MG63 (cell line): Measurements from ENCODE around the gene KCNJ16. TPM values are rescaled to one million over a fixed set of nuclear protein-coding genes. Genes with fewer than 3 reads are reported as not detected.

Source experiments
- DNase-seq: peaks from one replicate; pipeline ENCODE4 v3.0.0-alpha.2; 2020
- H3K27me3 ChIP-seq: fragments of 250-450 bp; sonication (Bioruptor Pico); 2 replicates; pipeline ENCODE4 v1.5.1; 2020; ENCODE audit warnings: mild to moderate bottlenecking, moderate library complexity
- H3K36me3 ChIP-seq: fragments of 250-450 bp; sonication (Bioruptor Pico); 2 replicates; pipeline ENCODE4 v1.5.1; 2020; ENCODE audit warnings: mild to moderate bottlenecking, moderate library complexity
- H3K4me3 ChIP-seq: fragments of 250-450 bp; sonication (Bioruptor Pico); 2 replicates; pipeline ENCODE4 v1.5.1; 2020; ENCODE audit warnings: mild to moderate bottlenecking, moderate library complexity
- H3K9me3 ChIP-seq: fragments of 250-450 bp; sonication (Bioruptor Pico); 2 replicates; pipeline ENCODE4 v1.5.1; 2020; ENCODE audit warnings: mild to moderate bottlenecking, moderate library complexity
- total RNA-seq: library from RNA; depleted of rRNA; stranded (reverse); fragments of >200 nt; shearing (Covaris generic); gene quantifications from 2 replicates; pipeline ENCODE4 v1.2.3, GENCODE V29; 2014; ENCODE audit warnings: low replicate concordance

KCNJ16 gene
- total RNA-seq, 1 experiment from 2014 or later: not detected

DNA sequence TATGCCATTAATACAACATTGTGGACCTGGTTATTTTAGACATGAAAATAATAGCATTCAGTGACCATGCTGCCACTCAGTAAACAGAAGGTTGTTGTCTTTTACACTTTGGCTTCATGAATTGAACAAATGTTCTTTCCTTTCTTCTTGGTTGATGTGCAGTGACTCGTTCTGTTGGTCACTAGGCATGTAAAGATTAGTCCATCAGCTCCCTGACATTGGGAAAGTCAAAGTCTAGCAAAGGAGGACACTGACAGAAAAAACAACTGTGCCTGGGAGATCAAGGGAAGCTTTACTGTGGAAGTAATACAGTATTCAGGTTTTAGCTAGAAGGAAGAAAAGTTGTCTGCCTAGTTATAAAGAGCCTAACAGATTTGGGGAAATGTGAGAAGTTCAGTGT, 6.9 kb downstream of the KCNJ16 start:
- Histone ChIP-seq H3K4me3 (no peak overlapping the region), H3K27me3 (no peaks in the 10 kb centered on the region)

DNA sequence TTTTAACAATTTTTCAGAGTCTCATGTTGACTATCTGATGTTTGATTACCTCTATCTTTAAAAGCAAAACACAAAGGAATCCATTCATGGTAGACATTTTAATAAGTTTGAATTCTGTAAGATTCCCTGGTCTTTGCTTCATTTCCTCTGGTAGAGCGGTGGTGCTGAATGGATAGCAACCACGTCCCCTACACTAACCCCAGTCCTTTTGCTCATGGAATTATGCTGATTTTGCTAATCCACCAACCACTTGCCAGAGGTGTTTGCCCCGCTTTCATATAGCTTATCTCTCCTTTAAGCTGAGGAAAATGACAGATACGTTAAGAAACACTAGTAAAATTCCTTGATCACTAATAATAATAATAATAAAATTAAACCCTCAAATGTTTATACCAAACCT, 9.5 kb downstream of the KCNJ16 start:
- no peak for DNase-seq
- Histone ChIP-seq H3K36me3 (no peaks in the 10 kb centered on the region), H3K4me3 (no peak overlapping the region), H3K27me3 (no peaks in the 10 kb centered on the region), H3K9me3 (no peaks in the 10 kb centered on the region)

More for the DNA sequence above, 6.9 kb downstream of the KCNJ16 start:
- no peaks in the 10 kb centered on the region for H3K36me3 ChIP-seq
- H3K9me3 ChIP-seq: no peaks in the 10 kb centered on the region
- no peak for DNase-seq

GRCh38 chr17:70086516-70086915, 11.5 kb downstream of the KCNJ16 start:
- no peaks in the 10 kb centered on the region; the same call in 1 of the 2 replicates for H3K9me3 ChIP-seq
- no peaks in the 10 kb centered on the region for H3K36me3 ChIP-seq
- H3K4me3 ChIP-seq: no peak overlapping the region
- no peaks in the 10 kb centered on the region for H3K27me3 ChIP-seq
- DNase-seq: no peak

GRCh38 chr17:70089513-70090148, 14.6 kb downstream of the KCNJ16 start:
- DNase-seq: no peak
- Histone ChIP-seq H3K4me3 (no peak overlapping the region), H3K27me3 (no peaks in the 10 kb centered on the region), H3K36me3 (no peaks in the 10 kb centered on the region), H3K9me3 (no peaks in the 10 kb centered on the region; the same call in 1 of the 2 replicates)

DNA sequence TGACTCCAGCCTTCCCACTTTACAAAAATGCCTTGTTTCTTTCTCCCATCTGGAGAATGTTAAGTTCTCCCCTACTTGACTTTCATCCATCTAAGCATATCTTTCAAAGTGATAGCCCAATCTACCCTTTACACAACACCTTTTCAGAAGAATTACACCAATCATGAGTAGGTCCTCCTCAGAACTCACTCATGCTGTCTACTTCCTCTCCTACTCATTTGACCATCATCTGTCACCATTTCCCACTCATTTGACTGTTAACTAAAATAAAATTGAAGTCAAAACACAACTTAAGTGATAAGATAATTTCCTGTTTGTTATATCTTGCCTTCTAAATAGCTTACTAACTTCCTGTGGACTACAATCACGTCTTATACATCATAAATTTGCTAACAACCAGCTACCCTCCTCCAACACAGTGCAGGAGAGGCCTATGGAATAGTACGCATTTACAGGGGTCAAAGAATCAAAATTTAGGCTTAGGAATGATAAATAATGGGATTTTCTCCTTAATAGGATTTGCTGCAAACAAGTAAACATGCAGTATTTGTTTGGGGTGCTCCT, 16.1 kb downstream of the KCNJ16 start:
- no peak overlapping the region for H3K4me3 ChIP-seq
- no peaks in the 10 kb centered on the region for H3K36me3 ChIP-seq
- DNase-seq: no peak
- no peaks in the 10 kb centered on the region; the same call in 1 of the 2 replicates for H3K9me3 ChIP-seq
- no peaks in the 10 kb centered on the region for H3K27me3 ChIP-seq

- no peak for DNase-seq
- H3K9me3 ChIP-seq: no peaks in the 10 kb centered on the region; the same call in 1 of the 2 replicates
- no peaks in the 10 kb centered on the region for H3K36me3 ChIP-seq
- H3K27me3 ChIP-seq: no peaks in the 10 kb centered on the region
- no peak overlapping the region for H3K4me3 ChIP-seq
These were observed 16.7 kb downstream of the KCNJ16 start for GRCh38 chr17:70091696-70092095.

- DNase-seq: no peak
- no peaks in the 10 kb centered on the region for H3K36me3 ChIP-seq
- H3K4me3 ChIP-seq: no peak overlapping the region
These were observed 18.1 kb downstream of the KCNJ16 start for GRCh38 chr17:70093163-70093562.

GRCh38 chr17:70095455-70095854, 20.4 kb downstream of the KCNJ16 start:
- Histone ChIP-seq H3K4me3 (no peak overlapping the region), H3K27me3 (no peaks in the 10 kb centered on the region), H3K36me3 (no peaks in the 10 kb centered on the region), H3K9me3 (no peaks in the 10 kb centered on the region; the same call in none of the 2 replicates)
- DNase-seq: no peak

More at GRCh38 chr17:70093163-70093562, 18.1 kb downstream of the KCNJ16 start:
- Histone ChIP-seq H3K9me3 (no peaks in the 10 kb centered on the region; the same call in 1 of the 2 replicates), H3K27me3 (no peaks in the 10 kb centered on the region)

GRCh38 chr17:70096861-70097260, 21.8 kb downstream of the KCNJ16 start:
- H3K4me3 ChIP-seq: no peak overlapping the region
- DNase-seq: no peak
- H3K36me3 ChIP-seq: no peaks in the 10 kb centered on the region
- H3K9me3 ChIP-seq: no peaks in the 10 kb centered on the region; the same call in 1 of the 2 replicates
- H3K27me3 ChIP-seq: no peaks in the 10 kb centered on the region

GRCh38 chr17:70098030-70098429, 23.0 kb downstream of the KCNJ16 start:
- H3K4me3 ChIP-seq: no peak overlapping the region
- no peaks in the 10 kb centered on the region for H3K27me3 ChIP-seq
- no peaks in the 10 kb centered on the region for H3K36me3 ChIP-seq
- no peak for DNase-seq
- H3K9me3 ChIP-seq: no peaks in the 10 kb centered on the region; the same call in 1 of the 2 replicates

GRCh38 chr17:70099294-70099693, 24.3 kb downstream of the KCNJ16 start:
- H3K4me3 ChIP-seq: no peak overlapping the region
- H3K9me3 ChIP-seq: peaks cover 2% of the 10 kb centered on the region
- DNase-seq: no peak
- no peaks in the 10 kb centered on the region for H3K27me3 ChIP-seq
- no peaks in the 10 kb centered on the region for H3K36me3 ChIP-seq

DNA sequence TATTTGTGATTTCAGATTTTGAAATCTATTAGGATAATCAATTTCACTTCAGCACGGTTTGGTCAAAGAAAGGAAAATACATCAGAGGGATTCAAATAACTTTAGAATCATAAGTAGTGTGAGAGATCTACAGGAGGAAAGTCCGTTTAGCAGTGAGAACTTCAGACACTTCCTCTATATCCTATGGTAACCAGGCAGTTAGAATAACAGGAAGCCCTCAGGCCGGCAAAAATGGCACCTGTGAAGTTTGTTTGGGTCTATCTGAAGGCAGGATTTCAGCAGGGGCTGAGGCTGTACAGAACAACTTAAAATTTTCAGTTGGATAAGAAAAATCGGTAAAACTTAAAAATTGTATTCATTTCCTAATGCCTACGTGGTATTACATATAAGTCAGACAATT, 24.9 kb downstream of the KCNJ16 start:
- peaks cover 2% of the 10 kb centered on the region for H3K9me3 ChIP-seq
- no peaks in the 10 kb centered on the region for H3K27me3 ChIP-seq
- H3K36me3 ChIP-seq: no peaks in the 10 kb centered on the region
- no peak overlapping the region for H3K4me3 ChIP-seq
- DNase-seq: no peak

GRCh38 chr17:70100983-70101382, 26.0 kb downstream of the KCNJ16 start:
- H3K4me3 ChIP-seq: no peak overlapping the region
- H3K27me3 ChIP-seq: no peaks in the 10 kb centered on the region
- no peak for DNase-seq
- H3K36me3 ChIP-seq: no peaks in the 10 kb centered on the region
- H3K9me3 ChIP-seq: peaks cover 5% of the 10 kb centered on the region

- Histone ChIP-seq H3K4me3 (no peak overlapping the region), H3K9me3 (peaks cover 5% of the 10 kb centered on the region), H3K36me3 (no peaks in the 10 kb centered on the region), H3K27me3 (no peaks in the 10 kb centered on the region)
- DNase-seq: no peak
These were observed 27.5 kb downstream of the KCNJ16 start for GRCh38 chr17:70102531-70102930.

- Histone ChIP-seq H3K9me3 (peaks cover 5% of the 10 kb centered on the region; the same call in 1 of the 2 replicates), H3K4me3 (no peak overlapping the region), H3K27me3 (no peaks in the 10 kb centered on the region), H3K36me3 (no peaks in the 10 kb centered on the region)
- no peak for DNase-seq
These were observed 29.9 kb downstream of the KCNJ16 start for GRCh38 chr17:70104791-70105523.

- no peak for DNase-seq
- no peaks in the 10 kb centered on the region for H3K27me3 ChIP-seq
- no peaks in the 10 kb centered on the region for H3K36me3 ChIP-seq
- peaks cover 5% of the 10 kb centered on the region; the same call in 1 of the 2 replicates for H3K9me3 ChIP-seq
- no peak overlapping the region for H3K4me3 ChIP-seq
These were observed 30.6 kb downstream of the KCNJ16 start for GRCh38 chr17:70105641-70106040.

DNA sequence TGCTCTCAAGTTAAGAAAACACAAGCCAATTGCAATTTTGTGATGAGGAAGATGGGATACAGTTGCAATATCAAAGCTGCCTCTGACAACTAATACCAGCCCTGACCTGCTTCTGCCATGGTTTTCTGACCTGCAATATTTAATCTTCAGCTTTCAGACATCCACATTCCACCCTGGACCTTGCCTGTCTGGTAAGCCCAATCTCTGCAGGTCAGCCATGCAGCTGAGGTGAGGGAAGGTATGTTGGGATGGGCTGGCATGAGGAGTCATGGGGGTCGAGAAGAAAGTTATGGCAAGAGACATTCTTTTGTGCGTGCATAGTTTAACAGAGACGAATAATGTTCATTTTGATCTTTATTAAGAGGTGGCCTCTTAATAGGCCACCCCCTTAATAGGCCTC, 31.5 kb downstream of the KCNJ16 start:
- Histone ChIP-seq H3K27me3 (no peaks in the 10 kb centered on the region), H3K9me3 (peaks cover 5% of the 10 kb centered on the region; the same call in 1 of the 2 replicates), H3K4me3 (no peak overlapping the region), H3K36me3 (no peaks in the 10 kb centered on the region)
- no peak for DNase-seq
